ENCODE results near the gene ST7L. TPM values are rescaled to one million over a fixed set of nuclear protein-coding genes. Genes with fewer than 3 reads are reported as not detected.

The ST7L gene
- total and polyA plus RNA-seq, 10 of the 15 experiments (the other 5 are each of a cell fraction or from before 2014, with no cell fraction given) = 3.6 to 13.7 (median 8.9) TPM

- FAIRE-seq (no peak), DNase-seq (ENCODE audit: low read depth, low spot score) (no peak), ATAC-seq (no peak)
- Histone ChIP-seq H3K79me2 (ENCODE audit: control insufficient read depth, insufficient read depth, low read length) (no peaks in the 10 kb centered on the region), H4K20me1 (ENCODE audit: control insufficient read depth, insufficient read depth) (no peaks in the 10 kb centered on the region), H3K27ac (ENCODE audit: control insufficient read depth, insufficient read depth) (no peak overlapping the region), H2AFZ (ENCODE audit: control insufficient read depth, low read depth, low read length) (no peak overlapping the region), H3K27me3 (replicated peaks in 1 of 2; ENCODE audit: control insufficient read depth in 2 of 2, insufficient read depth in 2 of 2, low read length in 1 of 2) (no peaks in the 10 kb centered on the region), H3K4me1 (ENCODE audit: control insufficient read depth, insufficient read depth, low read length) (no peaks in the 10 kb centered on the region), H3K36me3 (ENCODE audit: control insufficient read depth in 2 of 2, insufficient read depth in 2 of 2, low read length in 1 of 2) (no peaks in the 10 kb centered on the region), H3K9ac (ENCODE audit: control insufficient read depth, insufficient read depth, low read length) (no peak overlapping the region), H3K4me2 (ENCODE audit: control insufficient read depth, insufficient read depth) (no peak overlapping the region), H3K9me3 (replicated peaks; ENCODE audit: control insufficient read depth, insufficient read depth, low read length) (no peaks in the 10 kb centered on the region), H3K4me3 (no peak overlapping the region)
- ChIA-PET POLR2A (no interaction called here), RAD21 (ENCODE audit: unreplicated experiment) (no interaction called here), CTCF (no interaction called here), SMC1A (ENCODE audit: uncharacterized antibody, unreplicated experiment) (no interaction called here)
- intact Hi-C loops (cut with micrococcal nuclease; ENCODE audit: unreplicated experiment) = no loop called here
- in situ Hi-C loops (cut with MboI) = no loop called here
- 94% methylated on average over 3 of the region's 3 CpGs for WGBS (ENCODE audit: insufficient coverage, insufficient replicate concordance, low lambda C conversion rate, missing lambda C conversion rate)
- no TSS peak for BruUV-seq (replicated peaks)
- TF ChIP-seq NFIC (IDR thresholded peaks at IDR 0.05; ENCODE audit: low read depth, low read length) (no peak), IKZF1 (conservative IDR thresholded peaks at IDR 0.05) (no peak), POLR2A (IDR thresholded peaks at IDR 0.05; ENCODE audit: low read depth, low read length) (no peak), ATF2 (IDR thresholded peaks at IDR 0.05; ENCODE audit: low read length) (no peak), FOXK2 (IDR thresholded peaks at IDR 0.05) (no peak), E2F8 (IDR thresholded peaks at IDR 0.05; ENCODE audit: low read depth, partially characterized antibody) (no peak), RCOR1 (conservative IDR thresholded peaks at IDR 0.05; ENCODE audit: low read depth, low read length) (no peak), TCF7 (IDR thresholded peaks at IDR 0.05; ENCODE audit: borderline replicate concordance) (no peak), SREBF2 (IDR thresholded peaks at IDR 0.05; ENCODE audit: low read length) (no peak), SP1 (IDR thresholded peaks at IDR 0.05; ENCODE audit: low read depth, low read length) (no peak), KDM1A (IDR thresholded peaks at IDR 0.05; ENCODE audit: borderline replicate concordance) (no peak), BCLAF1 (IDR thresholded peaks at IDR 0.05) (no peak), ESRRA (IDR thresholded peaks at IDR 0.05; ENCODE audit: low read length) (no peak), ZNF687 (IDR thresholded peaks at IDR 0.05) (no peak), MTA3 (IDR thresholded peaks at IDR 0.05; ENCODE audit: borderline replicate concordance, low read length) (no peak), ZNF622 (IDR thresholded peaks at IDR 0.05) (no peak)
Measured at GRCh38 chr1:112548547-112548946, 70.4 kb downstream of the ST7L start.

All from GM12878 (cell line).